ENCODE measurements around the gene CFLAR. TPM values are rescaled to one million over a fixed set of nuclear protein-coding genes. Genes with fewer than 3 reads are reported as not detected.
"Not testable (repeated sequence)": the region's sequence is repeated elsewhere in the genome, so short reads cannot be mapped to it uniquely, and the experiment has no call there.

Gene CFLAR
- total RNA-seq, result 86.8 and 95.6 TPM in 2 replicates

GRCh38 chr2:201116115-201116958, at the start of gene CFLAR:
TSS of gene CFLAR (plus strand) at chr2:201116164. CDS start at chr2:201129866, 13,702 bp downstream.
- peak; percentile 74 to 81 for DNase-seq (ENCODE audit: low read depth in 2 of 2)

- peak in 1 of 2 donors; percentile 21 for DNase-seq (ENCODE audit: low read depth in 2 of 2)
Measured at GRCh38 chr2:201070948-201071478, 45.0 kb upstream of the CFLAR start.

GRCh38 chr2:201071479-201072200, 44.3 kb upstream of the CFLAR start, which contains the start of the genes HYCC2 and NDUFB3:
TSS of gene HYCC2 (minus strand) at chr2:201071671. CDS start at chr2:201024009, 47,662 bp downstream.
TSS of gene NDUFB3 (plus strand) at chr2:201072001. CDS start at chr2:201078883, 6,882 bp downstream.
- peak; percentile 91 to 97 for DNase-seq (ENCODE audit: low read depth in 2 of 2)

- DNase-seq (ENCODE audit: low read depth in 2 of 2), result no peak
Measured at GRCh38 chr2:201072201-201072530, 43.8 kb upstream of the CFLAR start.

GRCh38 chr2:201073071-201073470, 42.9 kb upstream of the CFLAR start:
- DNase-seq (ENCODE audit: low read depth in 2 of 2), result no peak

GRCh38 chr2:201074996-201075395, 41.0 kb upstream of the CFLAR start:
- no peak for DNase-seq (ENCODE audit: low read depth in 2 of 2)

GRCh38 chr2:201084863-201085262, 31.1 kb upstream of the CFLAR start:
- DNase-seq (ENCODE audit: low read depth in 2 of 2), result no peak

- DNase-seq (ENCODE audit: low read depth in 2 of 2), result no peak
Measured at GRCh38 chr2:201090574-201090973, 25.4 kb upstream of the CFLAR start.

- no peak for DNase-seq (ENCODE audit: low read depth in 2 of 2)
Measured at GRCh38 chr2:201093573-201093972, 22.4 kb upstream of the CFLAR start.

GRCh38 chr2:201100497-201100896, 15.5 kb upstream of the CFLAR start:
- no peak for DNase-seq (ENCODE audit: low read depth in 2 of 2)

GRCh38 chr2:201105759-201106158, 10.2 kb upstream of the CFLAR start:
- no peak for DNase-seq (ENCODE audit: low read depth in 2 of 2)

GRCh38 chr2:201107624-201108023, 8.3 kb upstream of the CFLAR start:
- no peak for DNase-seq (ENCODE audit: low read depth in 2 of 2)

GRCh38 chr2:201108341-201108740, 7.6 kb upstream of the CFLAR start:
- DNase-seq (ENCODE audit: low read depth in 2 of 2), result no peak

GRCh38 chr2:201109186-201109585, 6.8 kb upstream of the CFLAR start:
- DNase-seq (ENCODE audit: low read depth in 2 of 2), result no peak

- no peak for DNase-seq (ENCODE audit: low read depth in 2 of 2)
Measured at GRCh38 chr2:201110615-201111014, 5.3 kb upstream of the CFLAR start.

GRCh38 chr2:201111096-201111495, 4.9 kb upstream of the CFLAR start:
- DNase-seq (ENCODE audit: low read depth in 2 of 2), result no peak

GRCh38 chr2:201114350-201114749, 1.6 kb upstream of the CFLAR start:
- no peak for DNase-seq (ENCODE audit: low read depth in 2 of 2)

GRCh38 chr2:201114846-201115245, 1.1 kb upstream of the CFLAR start:
- no peak for DNase-seq (ENCODE audit: low read depth in 2 of 2)

- peak; percentile 71 to 91 for DNase-seq (ENCODE audit: low read depth in 2 of 2)
Measured at GRCh38 chr2:201116959-201117734, 1.2 kb downstream of the CFLAR start.

GRCh38 chr2:201117735-201118094, 1.8 kb downstream of the CFLAR start:
- DNase-seq (ENCODE audit: low read depth in 2 of 2), result not testable (repeated sequence)

GRCh38 chr2:201118121-201118960, 2.4 kb downstream of the CFLAR start:
- DNase-seq (ENCODE audit: low read depth in 2 of 2), result peak; percentile 62 to 91
